ENCODE data around the gene CNTD1.

DNA sequence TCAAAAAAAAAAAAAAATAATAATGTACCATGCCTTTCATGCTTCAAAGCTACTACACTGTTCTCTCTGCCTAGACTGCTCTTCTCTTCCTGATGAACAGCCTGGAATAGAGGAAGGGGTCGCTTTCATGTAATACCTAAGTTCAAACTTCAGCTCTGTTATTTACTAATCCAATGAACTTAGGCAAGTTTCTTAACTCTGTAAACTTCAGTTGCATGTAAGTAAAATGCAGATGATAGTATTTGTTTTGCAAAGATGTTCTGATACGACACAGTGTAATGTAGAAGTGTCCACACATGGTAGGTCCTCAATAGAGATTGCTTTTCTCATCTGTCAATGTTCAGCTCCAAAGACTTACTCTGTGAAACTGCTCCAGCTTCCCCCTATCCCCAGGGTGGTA is 6.7 kb upstream of the CNTD1 start:
- TF ChIP-seq, protein P1, sequence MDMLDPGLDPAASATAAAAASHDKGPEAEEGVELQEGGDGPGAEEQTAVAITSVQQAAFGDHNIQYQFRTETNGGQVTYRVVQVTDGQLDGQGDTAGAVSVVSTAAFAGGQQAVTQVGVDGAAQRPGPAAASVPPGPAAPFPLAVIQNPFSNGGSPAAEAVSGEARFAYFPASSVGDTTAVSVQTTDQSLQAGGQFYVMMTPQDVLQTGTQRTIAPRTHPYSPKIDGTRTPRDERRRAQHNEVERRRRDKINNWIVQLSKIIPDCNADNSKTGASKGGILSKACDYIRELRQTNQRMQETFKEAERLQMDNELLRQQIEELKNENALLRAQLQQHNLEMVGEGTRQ (IDR thresholded peaks at IDR 0.05; ENCODE audit: low read depth, low read length): no peak
- TF ChIP-seq, protein P2, sequence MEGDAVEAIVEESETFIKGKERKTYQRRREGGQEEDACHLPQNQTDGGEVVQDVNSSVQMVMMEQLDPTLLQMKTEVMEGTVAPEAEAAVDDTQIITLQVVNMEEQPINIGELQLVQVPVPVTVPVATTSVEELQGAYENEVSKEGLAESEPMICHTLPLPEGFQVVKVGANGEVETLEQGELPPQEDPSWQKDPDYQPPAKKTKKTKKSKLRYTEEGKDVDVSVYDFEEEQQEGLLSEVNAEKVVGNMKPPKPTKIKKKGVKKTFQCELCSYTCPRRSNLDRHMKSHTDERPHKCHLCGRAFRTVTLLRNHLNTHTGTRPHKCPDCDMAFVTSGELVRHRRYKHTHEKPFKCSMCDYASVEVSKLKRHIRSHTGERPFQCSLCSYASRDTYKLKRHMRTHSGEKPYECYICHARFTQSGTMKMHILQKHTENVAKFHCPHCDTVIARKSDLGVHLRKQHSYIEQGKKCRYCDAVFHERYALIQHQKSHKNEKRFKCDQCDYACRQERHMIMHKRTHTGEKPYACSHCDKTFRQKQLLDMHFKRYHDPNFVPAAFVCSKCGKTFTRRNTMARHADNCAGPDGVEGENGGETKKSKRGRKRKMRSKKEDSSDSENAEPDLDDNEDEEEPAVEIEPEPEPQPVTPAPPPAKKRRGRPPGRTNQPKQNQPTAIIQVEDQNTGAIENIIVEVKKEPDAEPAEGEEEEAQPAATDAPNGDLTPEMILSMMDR (conservative IDR thresholded peaks at IDR 0.05; ENCODE audit: low read depth, low read length): no peak
- TF ChIP-seq POLR2A (IDR thresholded peaks at IDR 0.05; ENCODE audit: low read depth, low read length) (no peak), RAD21 (IDR thresholded peaks at IDR 0.05; ENCODE audit: low read length) (no peak), MAFK (IDR thresholded peaks at IDR 0.05; ENCODE audit: low read depth, low read length) (no peak)
